WTC11 (cell line): ENCODE data around the gene POGLUT2. TPM values are rescaled to one million over a fixed set of nuclear protein-coding genes. Genes with fewer than 3 reads are reported as not detected.

Source experiments
- ATAC-seq: fragments of 200-7000 bp; cut with Tn5 transposase; 2 replicates; pipeline ENCODE4 v1.10.0; 2021; ENCODE audit warnings: mild to moderate bottlenecking, moderate library complexity
- CTCF ChIA-PET: fragments of 300-600 bp; sonication (Branson Sonifier 250); formaldehyde crosslinking; loops from one replicate; lab custom pipeline; 2021; ENCODE audit warnings: antibody characterized with exemption; lab: Charles Lee
- POLR2A ChIA-PET: fragments of 350-600 bp; sonication (Branson Sonifier 250); formaldehyde crosslinking; loops from one replicate; lab custom pipeline; 2021; ENCODE audit warnings: antibody characterized with exemption; lab: Charles Lee
- DNase-seq: peaks from one replicate; pipeline ENCODE4 v3.0.0; 2021; ENCODE audit warnings: low spot score
- H3K27ac Mint-ChIP-seq: 2 replicates; pipeline ENCODE4 v1.8.0; 2021; ENCODE audit warnings: mixed read lengths
- H3K27me3 Mint-ChIP-seq: 2 replicates; pipeline ENCODE4 v1.8.0; 2021; ENCODE audit warnings: low read depth, mild to moderate bottlenecking, moderate library complexity, mixed read lengths
- H3K36me3 Mint-ChIP-seq: 2 replicates; pipeline ENCODE4 v1.8.0; 2021; ENCODE audit warnings: mixed read lengths
- H3K4me1 Mint-ChIP-seq: 2 replicates; pipeline ENCODE4 v1.8.0; 2022; ENCODE audit warnings: mixed read lengths
- H3K4me3 Mint-ChIP-seq: 2 replicates; pipeline ENCODE4 v1.8.0; 2021; ENCODE audit warnings: mild to moderate bottlenecking, moderate library complexity, mixed read lengths
- H3K9me3 Mint-ChIP-seq: 2 replicates; pipeline ENCODE4 v1.8.0; 2021; ENCODE audit warnings: mixed read lengths
- ATF1 ChIP-seq: sonication (generic); formaldehyde crosslinking; IDR thresholded peaks from 2 replicates; pipeline ENCODE4 v1.8.1; 2023; ENCODE audit warnings: mild to moderate bottlenecking, moderate library complexity, missing genetic modification reagents
- ELF4 ChIP-seq: sonication (generic); formaldehyde crosslinking; IDR thresholded peaks from 2 replicates; pipeline ENCODE4 v1.8.1; 2022; ENCODE audit warnings: low read depth, mild to moderate bottlenecking, moderate library complexity, missing genetic modification reagents
- ESRRA ChIP-seq: sonication (generic); formaldehyde crosslinking; IDR thresholded peaks from 2 replicates; pipeline ENCODE4 v1.8.1; 2022; ENCODE audit warnings: mild to moderate bottlenecking, missing genetic modification reagents, borderline replicate concordance
- FOXJ3 ChIP-seq: sonication (generic); formaldehyde crosslinking; IDR thresholded peaks from 2 replicates; pipeline ENCODE4 v1.9.0; 2021; ENCODE audit warnings: missing genetic modification reagents, mild to moderate bottlenecking, borderline replicate concordance
- FOXK1 ChIP-seq: sonication (generic); formaldehyde crosslinking; IDR thresholded peaks from 2 replicates; pipeline ENCODE4 v1.8.0; 2022; ENCODE audit warnings: mild to moderate bottlenecking, moderate library complexity, missing genetic modification reagents
- HMGA2 ChIP-seq: fragments of 250-450 bp; sonication (Bioruptor Pico); IDR thresholded peaks from 2 replicates; pipeline ENCODE4 v1.4.0; 2021; ENCODE audit warnings: mild to moderate bottlenecking, moderate library complexity
- KAT7 ChIP-seq: sonication (generic); formaldehyde crosslinking; IDR thresholded peaks from 2 replicates; pipeline ENCODE4 v1.8.1; 2023; ENCODE audit warnings: missing genetic modification reagents, mild to moderate bottlenecking, borderline replicate concordance
- MXD4 ChIP-seq: fragments of 250-450 bp; sonication (Bioruptor Pico); IDR thresholded peaks from 2 replicates; pipeline ENCODE4 v1.8.0; 2021; ENCODE audit warnings: mild to moderate bottlenecking, moderate library complexity, borderline replicate concordance
- NFE2L1 ChIP-seq: sonication (generic); formaldehyde crosslinking; IDR thresholded peaks from 2 replicates; pipeline ENCODE4 v1.8.1; 2023; ENCODE audit warnings: missing genetic modification reagents
- RORB ChIP-seq: fragments of 250-450 bp; sonication (Bioruptor Pico); IDR thresholded peaks from 2 replicates; pipeline ENCODE4 v1.9.0; 2021; ENCODE audit warnings: mild to moderate bottlenecking
- ZNF219 ChIP-seq: sonication (generic); formaldehyde crosslinking; IDR thresholded peaks from 2 replicates; pipeline ENCODE4 v1.8.0; 2023; ENCODE audit warnings: missing genetic modification reagents, mild to moderate bottlenecking, borderline replicate concordance
- total RNA-seq: library from RNA; stranded (reverse); gene quantifications from 3 replicates; pipeline ENCODE4 v1.2.3, GENCODE V29; 2021
- TF ChIP-seq, protein P1 (sequence below): sonication (generic); formaldehyde crosslinking; IDR thresholded peaks from 2 replicates; pipeline ENCODE4 v1.8.1; 2023; ENCODE audit warnings: mild to moderate bottlenecking, moderate library complexity, missing genetic modification reagents
- TF ChIP-seq, protein P2 (sequence below): sonication (generic); formaldehyde crosslinking; IDR thresholded peaks from 2 replicates; pipeline ENCODE4 v1.8.1; 2022; ENCODE audit warnings: low read depth, mild to moderate bottlenecking, moderate library complexity, missing genetic modification reagents, borderline replicate concordance
- TF ChIP-seq, protein P3 (sequence below): sonication (generic); formaldehyde crosslinking; IDR thresholded peaks from 2 replicates; pipeline ENCODE4 v1.8.1; 2023; ENCODE audit warnings: mild to moderate bottlenecking, missing genetic modification reagents
- TF ChIP-seq, protein P4 (sequence below): sonication (generic); formaldehyde crosslinking; conservative IDR thresholded peaks from 2 replicates; pipeline ENCODE4 v1.8.1; 2023; ENCODE audit warnings: mild to moderate bottlenecking, low read depth, missing genetic modification reagents, moderate library complexity
- TF ChIP-seq, protein P5 (sequence below): sonication (generic); formaldehyde crosslinking; IDR thresholded peaks from 2 replicates; pipeline ENCODE4 v1.8.0; 2022; ENCODE audit warnings: mild to moderate bottlenecking, missing genetic modification reagents
- TF ChIP-seq, protein P6 (sequence below): sonication (generic); formaldehyde crosslinking; IDR thresholded peaks from 2 replicates; pipeline ENCODE4 v1.8.1; 2023; ENCODE audit warnings: mild to moderate bottlenecking, missing genetic modification reagents, moderate library complexity
- TF ChIP-seq, protein P7 (sequence below): sonication (generic); formaldehyde crosslinking; IDR thresholded peaks from 2 replicates; pipeline ENCODE4 v1.8.0; 2022; ENCODE audit warnings: missing genetic modification reagents
- TF ChIP-seq, protein P8 (sequence below): fragments of 250-450 bp; sonication (Bioruptor Pico); conservative IDR thresholded peaks from 2 replicates; pipeline ENCODE4 v1.9.0; 2021; ENCODE audit warnings: mild to moderate bottlenecking

POGLUT2 gene
- total RNA-seq, 1 experiment from 2014 or later = 17.2 TPM

DNA sequence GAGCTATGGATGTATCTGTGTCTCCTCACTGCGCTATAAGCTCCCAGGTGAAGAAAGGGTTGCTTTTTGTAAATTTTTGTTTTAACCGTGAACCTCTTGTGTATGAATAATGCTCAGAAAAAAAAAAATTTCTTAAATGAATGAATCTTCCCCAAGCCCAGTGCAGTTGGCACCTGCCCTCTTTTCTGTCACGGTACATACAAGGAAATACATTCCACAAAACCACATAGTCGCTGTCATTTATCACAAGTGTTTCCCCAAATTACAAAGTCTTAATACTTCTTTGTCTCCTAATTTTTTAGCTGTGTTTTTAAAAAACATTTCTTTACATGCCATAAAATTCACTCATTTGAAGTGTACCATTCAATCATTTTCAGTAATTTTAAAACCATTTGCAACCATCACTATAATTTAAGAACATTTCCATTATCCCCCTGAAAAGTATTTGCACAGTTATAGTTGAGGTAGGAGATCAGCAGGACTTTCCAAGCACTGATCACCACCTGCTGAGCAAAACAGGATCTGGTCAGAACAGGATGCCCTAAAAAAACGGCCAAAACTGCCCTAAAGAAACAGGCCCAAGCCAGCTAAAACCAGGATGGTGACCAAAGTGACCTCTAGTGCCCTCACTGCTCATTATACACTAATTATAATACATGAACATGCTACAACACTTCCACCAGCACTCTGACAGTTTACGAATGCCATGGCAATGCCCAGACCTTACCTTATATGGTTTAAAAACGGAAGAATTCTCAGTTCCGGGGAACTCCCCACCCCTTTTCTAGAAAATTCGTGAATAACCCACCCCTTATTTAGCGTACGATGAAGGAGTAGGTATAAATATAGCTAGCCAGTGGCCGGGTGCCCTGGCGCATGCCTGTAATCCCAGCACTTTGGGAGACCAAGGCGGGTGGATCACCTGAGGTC lies 23.9 kb downstream of the POGLUT2 start:
- H3K27ac Mint-ChIP-seq = no peak overlapping the region
- DNase-seq = no peak
- no peaks in the 10 kb centered on the region for H3K9me3 Mint-ChIP-seq
- no peak for ATAC-seq
- H3K4me3 Mint-ChIP-seq = peak overlapping the region; percentile 72; the same call in 1 of the 2 replicates
- H3K27me3 Mint-ChIP-seq = peaks cover 25% of the 10 kb centered on the region
- H3K36me3 Mint-ChIP-seq = no peaks in the 10 kb centered on the region
- H3K4me1 Mint-ChIP-seq = peaks cover 7% of the 10 kb centered on the region
- ChIA-PET POLR2A (no interaction called here), CTCF (interaction anchor here (0.6 to 1.8 kb wide), 3 partner anchors 25 to 197 kb away, joined by 3 to 4 read pairs (median 4); no protein-coding TSS in a partner anchor)
- TF ChIP-seq KAT7 (CRISPR knock-in tag) (no peak), FOXJ3 (CRISPR knock-in tag) (no peak), ZNF219 (no peak), RORB (CRISPR knock-in tag) (no peak), ELF4 (no peak)
- TF ChIP-seq, protein P1, sequence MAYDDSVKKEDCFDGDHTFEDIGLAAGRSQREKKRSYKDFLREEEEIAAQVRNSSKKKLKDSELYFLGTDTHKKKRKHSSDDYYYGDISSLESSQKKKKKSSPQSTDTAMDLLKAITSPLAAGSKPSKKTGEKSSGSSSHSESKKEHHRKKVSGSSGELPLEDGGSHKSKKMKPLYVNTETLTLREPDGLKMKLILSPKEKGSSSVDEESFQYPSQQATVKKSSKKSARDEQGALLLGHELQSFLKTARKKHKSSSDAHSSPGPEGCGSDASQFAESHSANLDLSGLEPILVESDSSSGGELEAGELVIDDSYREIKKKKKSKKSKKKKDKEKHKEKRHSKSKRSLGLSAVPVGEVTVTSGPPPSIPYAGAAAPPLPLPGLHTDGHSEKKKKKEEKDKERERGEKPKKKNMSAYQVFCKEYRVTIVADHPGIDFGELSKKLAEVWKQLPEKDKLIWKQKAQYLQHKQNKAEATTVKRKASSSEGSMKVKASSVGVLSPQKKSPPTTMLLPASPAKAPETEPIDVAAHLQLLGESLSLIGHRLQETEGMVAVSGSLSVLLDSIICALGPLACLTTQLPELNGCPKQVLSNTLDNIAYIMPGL (CRISPR knock-in tag) = no peak
- TF ChIP-seq, protein P2, sequence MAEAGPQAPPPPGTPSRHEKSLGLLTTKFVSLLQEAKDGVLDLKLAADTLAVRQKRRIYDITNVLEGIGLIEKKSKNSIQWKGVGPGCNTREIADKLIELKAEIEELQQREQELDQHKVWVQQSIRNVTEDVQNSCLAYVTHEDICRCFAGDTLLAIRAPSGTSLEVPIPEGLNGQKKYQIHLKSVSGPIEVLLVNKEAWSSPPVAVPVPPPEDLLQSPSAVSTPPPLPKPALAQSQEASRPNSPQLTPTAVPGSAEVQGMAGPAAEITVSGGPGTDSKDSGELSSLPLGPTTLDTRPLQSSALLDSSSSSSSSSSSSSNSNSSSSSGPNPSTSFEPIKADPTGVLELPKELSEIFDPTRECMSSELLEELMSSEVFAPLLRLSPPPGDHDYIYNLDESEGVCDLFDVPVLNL (CRISPR knock-in tag) = no peak
- TF ChIP-seq, protein P3, sequence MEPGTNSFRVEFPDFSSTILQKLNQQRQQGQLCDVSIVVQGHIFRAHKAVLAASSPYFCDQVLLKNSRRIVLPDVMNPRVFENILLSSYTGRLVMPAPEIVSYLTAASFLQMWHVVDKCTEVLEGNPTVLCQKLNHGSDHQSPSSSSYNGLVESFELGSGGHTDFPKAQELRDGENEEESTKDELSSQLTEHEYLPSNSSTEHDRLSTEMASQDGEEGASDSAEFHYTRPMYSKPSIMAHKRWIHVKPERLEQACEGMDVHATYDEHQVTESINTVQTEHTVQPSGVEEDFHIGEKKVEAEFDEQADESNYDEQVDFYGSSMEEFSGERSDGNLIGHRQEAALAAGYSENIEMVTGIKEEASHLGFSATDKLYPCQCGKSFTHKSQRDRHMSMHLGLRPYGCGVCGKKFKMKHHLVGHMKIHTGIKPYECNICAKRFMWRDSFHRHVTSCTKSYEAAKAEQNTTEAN (CRISPR knock-in tag) = no peak

DNA sequence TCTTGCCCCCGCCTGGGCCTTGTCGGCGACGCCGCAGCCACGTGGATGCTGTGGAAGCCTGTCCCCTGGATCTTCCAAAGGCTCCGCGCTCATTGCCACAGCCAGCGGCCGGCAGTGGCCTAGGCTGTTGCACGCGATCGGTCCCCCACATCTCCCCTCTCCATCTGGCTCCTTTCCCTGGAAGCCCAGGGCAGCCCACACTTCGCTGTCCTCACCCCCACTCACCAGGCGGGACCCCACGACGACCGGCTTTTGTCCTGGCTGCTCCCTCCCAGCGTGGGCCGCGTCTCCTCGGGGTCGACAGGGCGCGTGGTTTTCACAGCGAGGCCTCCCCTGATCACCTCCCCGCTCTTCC lies 24.6 kb downstream of the POGLUT2 start:
- H3K36me3 Mint-ChIP-seq = no peaks in the 10 kb centered on the region
- peaks cover 7% of the 10 kb centered on the region for H3K4me1 Mint-ChIP-seq
- ChIA-PET CTCF (interaction anchor here (0.8 to 1.8 kb wide), 4 partner anchors 16 to 96 kb away, joined by 3 to 9 read pairs (median 4); no protein-coding TSS in a partner anchor), POLR2A (interaction anchor here (1.0 to 1.6 kb wide), 2 partner anchors 26 to 182 kb away, joined by 4 to 7 read pairs; no protein-coding TSS in a partner anchor)
- ATAC-seq = peak; percentile 6
- DNase-seq = no peak
- peak overlapping the region; percentile 72 for H3K4me3 Mint-ChIP-seq
- peak overlapping the region; percentile 74 for H3K27ac Mint-ChIP-seq
- H3K27me3 Mint-ChIP-seq = peaks cover 25% of the 10 kb centered on the region
- H3K9me3 Mint-ChIP-seq = no peaks in the 10 kb centered on the region
- no peak for TF ChIP-seq NFE2L1 (CRISPR knock-in tag)
- TF ChIP-seq FOXK1 = no peak
- TF ChIP-seq, protein P4, sequence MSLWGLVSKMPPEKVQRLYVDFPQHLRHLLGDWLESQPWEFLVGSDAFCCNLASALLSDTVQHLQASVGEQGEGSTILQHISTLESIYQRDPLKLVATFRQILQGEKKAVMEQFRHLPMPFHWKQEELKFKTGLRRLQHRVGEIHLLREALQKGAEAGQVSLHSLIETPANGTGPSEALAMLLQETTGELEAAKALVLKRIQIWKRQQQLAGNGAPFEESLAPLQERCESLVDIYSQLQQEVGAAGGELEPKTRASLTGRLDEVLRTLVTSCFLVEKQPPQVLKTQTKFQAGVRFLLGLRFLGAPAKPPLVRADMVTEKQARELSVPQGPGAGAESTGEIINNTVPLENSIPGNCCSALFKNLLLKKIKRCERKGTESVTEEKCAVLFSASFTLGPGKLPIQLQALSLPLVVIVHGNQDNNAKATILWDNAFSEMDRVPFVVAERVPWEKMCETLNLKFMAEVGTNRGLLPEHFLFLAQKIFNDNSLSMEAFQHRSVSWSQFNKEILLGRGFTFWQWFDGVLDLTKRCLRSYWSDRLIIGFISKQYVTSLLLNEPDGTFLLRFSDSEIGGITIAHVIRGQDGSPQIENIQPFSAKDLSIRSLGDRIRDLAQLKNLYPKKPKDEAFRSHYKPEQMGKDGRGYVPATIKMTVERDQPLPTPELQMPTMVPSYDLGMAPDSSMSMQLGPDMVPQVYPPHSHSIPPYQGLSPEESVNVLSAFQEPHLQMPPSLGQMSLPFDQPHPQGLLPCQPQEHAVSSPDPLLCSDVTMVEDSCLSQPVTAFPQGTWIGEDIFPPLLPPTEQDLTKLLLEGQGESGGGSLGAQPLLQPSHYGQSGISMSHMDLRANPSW (CRISPR knock-in tag) = no peak
- no peak for TF ChIP-seq HMGA2 (CRISPR knock-in tag)
- TF ChIP-seq, protein P5, sequence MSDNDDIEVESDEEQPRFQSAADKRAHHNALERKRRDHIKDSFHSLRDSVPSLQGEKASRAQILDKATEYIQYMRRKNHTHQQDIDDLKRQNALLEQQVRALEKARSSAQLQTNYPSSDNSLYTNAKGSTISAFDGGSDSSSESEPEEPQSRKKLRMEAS (CRISPR knock-in tag) = no peak
- TF ChIP-seq, protein P6, sequence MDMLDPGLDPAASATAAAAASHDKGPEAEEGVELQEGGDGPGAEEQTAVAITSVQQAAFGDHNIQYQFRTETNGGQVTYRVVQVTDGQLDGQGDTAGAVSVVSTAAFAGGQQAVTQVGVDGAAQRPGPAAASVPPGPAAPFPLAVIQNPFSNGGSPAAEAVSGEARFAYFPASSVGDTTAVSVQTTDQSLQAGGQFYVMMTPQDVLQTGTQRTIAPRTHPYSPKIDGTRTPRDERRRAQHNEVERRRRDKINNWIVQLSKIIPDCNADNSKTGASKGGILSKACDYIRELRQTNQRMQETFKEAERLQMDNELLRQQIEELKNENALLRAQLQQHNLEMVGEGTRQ (CRISPR knock-in tag) = no peak
- TF ChIP-seq, protein P7, sequence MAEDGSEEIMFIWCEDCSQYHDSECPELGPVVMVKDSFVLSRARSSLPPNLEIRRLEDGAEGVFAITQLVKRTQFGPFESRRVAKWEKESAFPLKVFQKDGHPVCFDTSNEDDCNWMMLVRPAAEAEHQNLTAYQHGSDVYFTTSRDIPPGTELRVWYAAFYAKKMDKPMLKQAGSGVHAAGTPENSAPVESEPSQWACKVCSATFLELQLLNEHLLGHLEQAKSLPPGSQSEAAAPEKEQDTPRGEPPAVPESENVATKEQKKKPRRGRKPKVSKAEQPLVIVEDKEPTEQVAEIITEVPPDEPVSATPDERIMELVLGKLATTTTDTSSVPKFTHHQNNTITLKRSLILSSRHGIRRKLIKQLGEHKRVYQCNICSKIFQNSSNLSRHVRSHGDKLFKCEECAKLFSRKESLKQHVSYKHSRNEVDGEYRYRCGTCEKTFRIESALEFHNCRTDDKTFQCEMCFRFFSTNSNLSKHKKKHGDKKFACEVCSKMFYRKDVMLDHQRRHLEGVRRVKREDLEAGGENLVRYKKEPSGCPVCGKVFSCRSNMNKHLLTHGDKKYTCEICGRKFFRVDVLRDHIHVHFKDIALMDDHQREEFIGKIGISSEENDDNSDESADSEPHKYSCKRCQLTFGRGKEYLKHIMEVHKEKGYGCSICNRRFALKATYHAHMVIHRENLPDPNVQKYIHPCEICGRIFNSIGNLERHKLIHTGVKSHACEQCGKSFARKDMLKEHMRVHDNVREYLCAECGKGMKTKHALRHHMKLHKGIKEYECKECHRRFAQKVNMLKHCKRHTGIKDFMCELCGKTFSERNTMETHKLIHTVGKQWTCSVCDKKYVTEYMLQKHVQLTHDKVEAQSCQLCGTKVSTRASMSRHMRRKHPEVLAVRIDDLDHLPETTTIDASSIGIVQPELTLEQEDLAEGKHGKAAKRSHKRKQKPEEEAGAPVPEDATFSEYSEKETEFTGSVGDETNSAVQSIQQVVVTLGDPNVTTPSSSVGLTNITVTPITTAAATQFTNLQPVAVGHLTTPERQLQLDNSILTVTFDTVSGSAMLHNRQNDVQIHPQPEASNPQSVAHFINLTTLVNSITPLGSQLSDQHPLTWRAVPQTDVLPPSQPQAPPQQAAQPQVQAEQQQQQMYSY = no peak
- TF ChIP-seq, protein P8, sequence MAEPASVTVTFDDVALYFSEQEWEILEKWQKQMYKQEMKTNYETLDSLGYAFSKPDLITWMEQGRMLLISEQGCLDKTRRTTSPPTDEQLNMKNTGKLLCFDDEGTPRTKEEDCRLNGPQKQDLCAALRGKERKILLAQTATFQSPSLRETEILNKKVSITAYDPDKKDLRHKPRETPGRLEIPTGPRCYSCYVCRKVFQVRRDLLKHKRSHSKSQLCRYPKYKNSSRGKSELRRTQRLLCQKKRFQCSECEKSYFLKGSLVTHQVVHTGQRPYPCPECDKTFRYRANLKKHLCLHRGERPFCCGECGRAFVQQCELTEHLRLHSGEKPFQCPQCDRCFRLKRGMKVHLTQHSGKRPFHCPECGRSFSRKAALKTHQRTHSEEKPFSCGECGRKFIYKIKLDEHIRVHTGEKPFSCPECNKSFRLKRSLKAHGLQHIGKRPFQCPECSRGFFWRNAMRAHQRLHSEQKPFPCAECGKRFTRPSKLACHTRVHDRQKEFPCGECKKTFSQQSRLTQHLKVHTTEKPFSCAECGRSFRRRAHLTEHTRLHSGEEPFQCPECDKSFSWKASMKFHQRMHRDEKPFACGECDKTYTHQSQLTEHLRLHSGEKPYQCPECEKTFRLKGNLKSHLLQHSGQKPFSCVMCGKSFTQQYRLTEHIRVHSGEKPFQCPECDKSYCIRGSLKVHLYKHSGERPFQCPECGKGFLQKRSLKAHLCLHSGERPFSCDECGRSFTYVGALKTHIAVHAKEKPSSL (CRISPR knock-in tag) = no peak
- TF ChIP-seq ESRRA (CRISPR knock-in tag) = no peak
- TF ChIP-seq ATF1 = no peak
- no peak for TF ChIP-seq MXD4
